ENCODE data around the gene GALE.
"Not testable (repeated sequence)": the region's sequence is repeated elsewhere in the genome, so short reads cannot be mapped to it uniquely, and the experiment has no call there.

The GALE gene

DNA sequence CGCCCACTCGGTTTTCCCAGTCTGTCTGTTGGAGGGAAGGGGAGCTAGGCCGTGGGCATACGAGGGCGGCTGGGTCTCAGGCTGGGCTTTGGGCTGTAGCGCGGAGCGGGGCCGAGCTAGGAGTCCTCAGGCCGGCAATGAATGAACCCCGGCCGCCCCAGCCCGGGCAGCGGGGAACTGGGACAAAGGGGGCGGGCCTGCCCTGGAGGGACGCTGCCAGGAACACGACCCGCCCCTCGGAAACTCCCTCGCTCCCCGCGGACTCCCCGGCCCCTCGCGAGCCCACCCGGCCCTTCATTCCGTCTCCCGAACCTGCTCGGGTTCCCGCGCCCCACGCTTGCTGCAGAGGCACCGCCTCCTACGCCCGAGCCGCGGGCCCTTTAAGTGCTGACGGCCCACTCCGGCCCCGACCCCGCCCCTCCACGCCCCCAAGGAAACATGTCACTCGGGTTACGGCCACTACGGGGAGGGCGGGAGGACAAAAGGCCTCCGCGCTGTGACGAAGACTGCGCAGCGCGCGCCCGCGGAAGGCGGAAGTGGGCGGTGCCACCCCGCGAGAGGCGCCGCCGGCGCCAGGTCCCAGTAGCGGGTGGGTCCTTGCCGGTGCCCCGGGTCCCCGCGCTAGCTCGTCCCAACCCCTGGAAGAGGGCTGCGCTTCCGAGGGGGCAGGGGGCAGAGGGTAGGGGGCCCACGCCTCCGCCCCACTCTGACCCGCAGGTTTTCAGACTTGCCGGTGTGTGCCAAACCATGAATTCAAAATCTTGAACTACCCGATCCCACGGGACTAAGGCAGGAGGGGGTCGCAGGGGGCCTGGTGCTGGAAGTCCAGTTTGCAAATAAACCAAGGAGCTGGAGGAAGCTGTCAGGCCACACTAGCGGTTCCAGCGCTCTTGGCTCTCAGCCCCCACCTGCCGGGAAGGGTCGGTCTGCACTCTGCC is at the start of gene GALE:
GALE (minus strand) TSS at position 355 of the 938 bp plus-strand sequence. CDS start 1,747 bp downstream, outside the sequence.
- ATAC-seq (replicated peaks; ENCODE audit: extremely low read depth, poor library complexity, severe bottlenecking) = peak; percentile 91
- Mint-ChIP-seq H3K36me3 (ENCODE audit: insufficient read depth) (peaks cover 6% of the 10 kb centered on the region), H3K27ac (ENCODE audit: low read depth) (peak within 1 kb of the TSS; percentile 67), H3K4me3 (peak within 1 kb of the TSS; percentile 84), H3K27me3 (no peaks in the 10 kb centered on the region), H3K9me3 (no peaks in the 10 kb centered on the region), H3K4me1 (peaks cover 19% of the 10 kb centered on the region)
- peak; percentile 85 to 92 for DNase-seq (ENCODE audit: low spot score in 2 of 2)

- no peak for ATAC-seq (replicated peaks; ENCODE audit: extremely low read depth, poor library complexity, severe bottlenecking)
- Mint-ChIP-seq H3K9me3 (no peaks in the 10 kb centered on the region), H3K36me3 (ENCODE audit: insufficient read depth) (peaks cover 23% of the 10 kb centered on the region), H3K27ac (ENCODE audit: low read depth) (no peak overlapping the region), H3K4me1 (no peaks in the 10 kb centered on the region), H3K4me3 (no peak overlapping the region), H3K27me3 (no peaks in the 10 kb centered on the region)
- DNase-seq (ENCODE audit: low spot score in 2 of 2) = no peak
Observed at GRCh38 chr1:23848673-23849616, 48.4 kb upstream of the GALE start.

GRCh38 chr1:23847482-23848095 is 47.0 kb upstream of the GALE start:
- not testable (repeated sequence) for H3K4me3 Mint-ChIP-seq; H3K27ac Mint-ChIP-seq (ENCODE audit: low read depth); DNase-seq (ENCODE audit: low spot score in 2 of 2); H3K4me1 Mint-ChIP-seq; H3K9me3 Mint-ChIP-seq; ATAC-seq (replicated peaks; ENCODE audit: extremely low read depth, poor library complexity, severe bottlenecking); H3K27me3 Mint-ChIP-seq
- H3K36me3 Mint-ChIP-seq (ENCODE audit: insufficient read depth) = peaks cover 23% of the 10 kb centered on the region

DNA sequence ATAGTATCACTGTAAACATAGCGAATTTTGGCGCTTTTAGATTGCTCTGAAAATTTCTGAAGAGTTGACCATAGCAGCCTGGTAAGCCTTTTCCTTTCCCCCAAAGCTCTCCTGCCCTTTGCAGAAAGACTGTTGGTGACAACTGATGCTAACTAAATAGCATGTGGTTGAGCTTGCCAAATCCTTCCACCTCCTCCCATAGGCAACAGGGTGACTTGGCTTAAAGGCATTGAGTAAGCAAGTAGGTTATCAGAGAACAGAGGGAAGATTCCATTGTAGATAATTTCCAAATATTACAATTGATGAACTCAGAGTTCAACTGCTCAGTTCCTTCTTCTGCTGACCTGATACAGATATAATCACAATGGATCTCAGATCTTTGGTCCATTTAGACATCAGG is 44.6 kb upstream of the GALE start:
- ATAC-seq (replicated peaks; ENCODE audit: extremely low read depth, poor library complexity, severe bottlenecking) = no peak
- Mint-ChIP-seq H3K4me1 (no peaks in the 10 kb centered on the region), H3K27me3 (no peaks in the 10 kb centered on the region), H3K36me3 (ENCODE audit: insufficient read depth) (peaks cover 22% of the 10 kb centered on the region), H3K9me3 (no peaks in the 10 kb centered on the region), H3K27ac (ENCODE audit: low read depth) (no peak overlapping the region), H3K4me3 (no peak overlapping the region)
- DNase-seq (ENCODE audit: low spot score in 2 of 2) = no peak

- Mint-ChIP-seq H3K27me3 (no peaks in the 10 kb centered on the region), H3K4me1 (no peaks in the 10 kb centered on the region), H3K36me3 (ENCODE audit: insufficient read depth) (peaks cover 16% of the 10 kb centered on the region), H3K27ac (ENCODE audit: low read depth) (no peak overlapping the region), H3K4me3 (no peak overlapping the region), H3K9me3 (no peaks in the 10 kb centered on the region)
- DNase-seq (ENCODE audit: low spot score in 2 of 2) (no peak), ATAC-seq (replicated peaks; ENCODE audit: extremely low read depth, poor library complexity, severe bottlenecking) (no peak)
Observed at GRCh38 chr1:23843644-23844043, 43.1 kb upstream of the GALE start.

GRCh38 chr1:23838401-23838866 is 37.9 kb upstream of the GALE start:
- peak; percentile 60 to 63 for DNase-seq (ENCODE audit: low spot score in 2 of 2)
- Mint-ChIP-seq H3K9me3 (no peaks in the 10 kb centered on the region), H3K36me3 (ENCODE audit: insufficient read depth) (peaks cover 2% of the 10 kb centered on the region), H3K4me3 (peak overlapping the region; percentile 55), H3K27ac (ENCODE audit: low read depth) (no peak overlapping the region), H3K27me3 (peaks cover 10% of the 10 kb centered on the region), H3K4me1 (no peaks in the 10 kb centered on the region)
- ATAC-seq (replicated peaks; ENCODE audit: extremely low read depth, poor library complexity, severe bottlenecking) = peak; percentile 99

DNA sequence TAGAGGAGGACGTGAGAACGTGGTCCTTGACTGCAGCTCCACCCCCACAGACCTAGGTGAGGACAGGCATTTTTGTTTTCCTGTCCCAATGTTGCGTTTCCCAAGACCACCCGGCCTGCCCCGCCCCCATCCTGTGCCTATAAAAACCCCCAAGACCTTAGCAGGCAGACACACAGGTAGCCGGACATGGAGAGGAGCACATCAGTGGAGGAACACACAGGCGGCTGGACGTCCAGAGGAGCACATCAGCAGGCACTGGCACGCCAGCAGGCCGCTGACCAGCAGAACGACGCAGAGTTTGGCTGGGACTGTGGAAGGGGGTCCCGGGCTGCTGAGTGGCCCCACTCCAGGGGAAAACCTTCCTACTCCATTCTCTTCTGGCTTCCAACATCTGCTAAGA is 37.4 kb upstream of the GALE start:
- peak overlapping the region; percentile 55 for H3K4me3 Mint-ChIP-seq
- H3K27me3 Mint-ChIP-seq = peaks cover 10% of the 10 kb centered on the region
- DNase-seq (ENCODE audit: low spot score in 2 of 2) = no peak
- H3K9me3 Mint-ChIP-seq = no peaks in the 10 kb centered on the region
- no peak for ATAC-seq (replicated peaks; ENCODE audit: extremely low read depth, poor library complexity, severe bottlenecking)
- no peak overlapping the region for H3K27ac Mint-ChIP-seq (ENCODE audit: low read depth)
- no peaks in the 10 kb centered on the region for H3K4me1 Mint-ChIP-seq
- peaks cover 2% of the 10 kb centered on the region for H3K36me3 Mint-ChIP-seq (ENCODE audit: insufficient read depth)

GRCh38 chr1:23836037-23836436 is 35.5 kb upstream of the GALE start:
- Mint-ChIP-seq H3K9me3 (no peaks in the 10 kb centered on the region), H3K36me3 (ENCODE audit: insufficient read depth) (no peaks in the 10 kb centered on the region), H3K4me1 (no peaks in the 10 kb centered on the region), H3K27ac (ENCODE audit: low read depth) (no peak overlapping the region), H3K27me3 (peaks cover 10% of the 10 kb centered on the region), H3K4me3 (no peak overlapping the region)
- DNase-seq (ENCODE audit: low spot score in 2 of 2) (no peak), ATAC-seq (replicated peaks; ENCODE audit: extremely low read depth, poor library complexity, severe bottlenecking) (no peak)

DNA sequence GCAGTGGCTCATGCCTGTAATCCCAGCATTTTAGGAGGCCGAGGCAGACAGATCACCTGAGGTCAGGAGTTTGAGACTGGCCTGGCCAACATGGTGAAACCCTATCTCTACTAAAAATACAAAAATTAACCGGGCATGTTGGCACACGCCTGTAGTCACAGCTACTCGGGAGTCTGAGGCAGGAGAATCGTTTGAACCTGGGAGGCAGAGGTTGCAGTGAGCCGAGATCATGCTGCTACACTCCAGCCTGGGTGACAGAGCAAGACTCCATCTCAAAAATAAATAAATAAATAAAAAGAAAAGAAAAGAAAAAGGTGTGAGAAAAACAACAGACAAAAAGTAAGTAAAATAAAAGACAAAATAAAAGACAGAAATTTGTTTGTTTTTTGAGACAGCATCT is 33.6 kb upstream of the GALE start:
- H3K9me3 Mint-ChIP-seq; H3K4me3 Mint-ChIP-seq; H3K36me3 Mint-ChIP-seq (ENCODE audit: insufficient read depth); H3K4me1 Mint-ChIP-seq; DNase-seq (ENCODE audit: low spot score in 2 of 2); ATAC-seq (replicated peaks; ENCODE audit: extremely low read depth, poor library complexity, severe bottlenecking); H3K27ac Mint-ChIP-seq (ENCODE audit: low read depth): not testable (repeated sequence)
- H3K27me3 Mint-ChIP-seq = peaks cover 10% of the 10 kb centered on the region

GRCh38 chr1:23827717-23828116 is 27.2 kb upstream of the GALE start:
- Mint-ChIP-seq H3K27me3 (no peaks in the 10 kb centered on the region), H3K4me3 (no peak overlapping the region), H3K4me1 (peaks cover 21% of the 10 kb centered on the region), H3K9me3 (no peaks in the 10 kb centered on the region), H3K36me3 (ENCODE audit: insufficient read depth) (peaks cover 4% of the 10 kb centered on the region), H3K27ac (ENCODE audit: low read depth) (no peak overlapping the region)
- no peak for ATAC-seq (replicated peaks; ENCODE audit: extremely low read depth, poor library complexity, severe bottlenecking)
- no peak for DNase-seq (ENCODE audit: low spot score in 2 of 2)

- H3K9me3 Mint-ChIP-seq; H3K36me3 Mint-ChIP-seq (ENCODE audit: insufficient read depth): not testable (repeated sequence)
- H3K4me3 Mint-ChIP-seq = peak overlapping the region; percentile 90
Observed at GRCh38 chr1:23826590-23826989, 26.0 kb upstream of the GALE start.

More at GRCh38 chr1:23826590-23826989, 26.0 kb upstream of the GALE start:
- Mint-ChIP-seq H3K4me1 (peaks cover 21% of the 10 kb centered on the region), H3K27ac (ENCODE audit: low read depth) (peak overlapping the region; percentile 41)
- DNase-seq (ENCODE audit: low spot score in 2 of 2); ATAC-seq (replicated peaks; ENCODE audit: extremely low read depth, poor library complexity, severe bottlenecking); H3K27me3 Mint-ChIP-seq: not testable (repeated sequence)
